ENCODE measurements around the gene TPCN2. TPM values are rescaled to one million over a fixed set of nuclear protein-coding genes. Genes with fewer than 3 reads are reported as not detected.

TPCN2 gene
- total and polyA plus RNA-seq, 2 of the 8 experiments (the other 6 are each of a cell fraction or from before 2014, with no cell fraction given), result 9.7 to 18.6 TPM

DNA sequence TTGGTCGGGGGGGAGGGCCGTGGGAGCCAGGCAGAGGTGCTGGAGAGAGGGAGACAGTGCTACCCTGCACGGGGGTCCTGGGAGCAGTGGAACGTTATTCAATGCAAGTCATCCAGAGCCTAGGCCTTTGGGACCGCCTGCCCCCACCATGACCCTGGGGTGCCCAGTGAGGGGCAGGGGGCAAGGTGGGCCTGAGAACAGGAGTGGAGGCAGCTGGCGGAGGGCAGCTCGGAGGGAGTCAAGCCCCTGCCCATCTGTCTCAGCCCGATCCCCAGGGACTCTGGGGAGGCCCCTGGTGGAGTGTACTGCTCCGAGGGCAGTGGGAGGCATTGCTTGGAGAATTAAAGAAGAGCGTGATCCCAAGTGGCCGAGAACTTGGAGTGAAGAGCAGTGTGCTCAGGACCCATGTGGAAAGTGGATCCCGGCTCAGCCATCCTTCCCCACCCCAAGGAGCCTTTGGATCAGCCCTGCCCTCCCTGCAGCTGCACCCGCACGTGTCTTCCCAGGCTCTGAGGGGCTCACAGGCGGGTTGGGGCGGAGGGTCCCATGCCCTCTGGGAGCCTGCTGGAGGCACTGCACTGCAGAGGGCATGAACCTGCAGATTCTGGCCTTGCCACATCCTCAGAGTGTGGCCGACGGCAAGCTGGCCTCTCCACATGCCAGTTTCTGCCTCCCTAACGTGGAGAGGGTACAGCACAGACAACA lies 73.0 kb downstream of the TPCN2 start:
- WGBS, 2 experiments (ENCODE audit: extremely low coverage in 1 of 2, insufficient coverage in 1 of 2, insufficient read length in 1 of 2, insufficient replicate concordance in 2 of 2, low coverage in 1 of 2, low lambda C conversion rate in 2 of 2, missing lambda C conversion rate in 1 of 2), result 73% methylated on average over 18 of the region's 19 CpGs; no CpG with 5 or more reads in 1 of the 2 experiments
- H3K9ac ChIP-seq (replicated peaks in 1 of 4; ENCODE audit: extremely low read depth in 1 of 4, low read depth in 3 of 4, low read length in 3 of 4), result no peak overlapping the region
- DNase-seq (ENCODE audit: low read depth in 1 of 2, low spot score in 2 of 2), result no peak
- TF ChIP-seq CBX8 (IDR thresholded peaks at IDR 0.05; ENCODE audit: borderline replicate concordance, low read depth, low read length) (no peak), RFX5 (IDR thresholded peaks at IDR 0.05; ENCODE audit: borderline replicate concordance, low read depth, low read length) (no peak), BACH1 (IDR thresholded peaks at IDR 0.05; ENCODE audit: low read length) (no peak), ZNF274 (IDR thresholded peaks at IDR 0.05; ENCODE audit: borderline replicate concordance, extremely low read depth, low read length) (no peak), KDM1A (IDR thresholded peaks at IDR 0.05; ENCODE audit: borderline replicate concordance, low read length) (no peak), TAF7 (optimal IDR thresholded peaks at IDR 0.05; ENCODE audit: borderline replicate concordance, low read depth, low read length) (no peak), TBP (IDR thresholded peaks at IDR 0.05; ENCODE audit: low read depth, low read length) (no peak), YY1 (IDR thresholded peaks at IDR 0.05; ENCODE audit: low read depth, low read length) (no peak), POU5F1 (IDR thresholded peaks at IDR 0.05; ENCODE audit: low read depth, low read length) (no peak), FOSL1 (IDR thresholded peaks at IDR 0.05; ENCODE audit: insufficient read depth, low read depth, low read length) (no peak)
- TF ChIP-seq, protein P1, sequence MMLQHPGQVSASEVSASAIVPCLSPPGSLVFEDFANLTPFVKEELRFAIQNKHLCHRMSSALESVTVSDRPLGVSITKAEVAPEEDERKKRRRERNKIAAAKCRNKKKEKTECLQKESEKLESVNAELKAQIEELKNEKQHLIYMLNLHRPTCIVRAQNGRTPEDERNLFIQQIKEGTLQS (IDR thresholded peaks at IDR 0.05; ENCODE audit: insufficient read depth, low read depth, low read length), result no peak

More for the DNA sequence above, 73.0 kb downstream of the TPCN2 start:
- H2BK15ac ChIP-seq (ENCODE audit: low read length), result peak overlapping the region; percentile 31; the same call in 1 of the 2 replicates
- no peaks in the 10 kb centered on the region for H3K36me3 ChIP-seq (ENCODE audit: control insufficient read depth in 2 of 4, insufficient read depth in 4 of 4, low read length in 3 of 4)
- H3K79me1 ChIP-seq (ENCODE audit: low read depth, low read length), result no peaks in the 10 kb centered on the region
- no peak overlapping the region for H3K56ac ChIP-seq (replicated peaks; ENCODE audit: insufficient read length, low read depth, low read length)
- no peak overlapping the region for H3K4ac ChIP-seq (replicated peaks; ENCODE audit: insufficient read length, low read depth, low read length)
- no peak overlapping the region for H3K23ac ChIP-seq (ENCODE audit: insufficient read length)
- ChIA-PET CTCF (ENCODE audit: partially characterized antibody) (interaction anchor here (0.9 to 3.9 kb wide), 4 partner anchors 10 to 548 kb away, joined by 4 to 20 read pairs (median 6); no protein-coding TSS in a partner anchor), POLR2A (ENCODE audit: partially characterized antibody) (interaction anchor here (0.9 to 2.8 kb wide), 2 partner anchors 10 to 17 kb away, joined by 3 to 13 read pairs; no protein-coding TSS in a partner anchor)
- peak overlapping the region; percentile 25 for H2BK120ac ChIP-seq (replicated peaks; ENCODE audit: low read depth, low read length)
- no peak overlapping the region for H4K5ac ChIP-seq (ENCODE audit: insufficient read length, low read depth, low read length)
- no peaks in the 10 kb centered on the region for H3K79me2 ChIP-seq (ENCODE audit: control insufficient read depth in 1 of 2, insufficient read depth in 2 of 2, low read length in 2 of 2)
- no peaks in the 10 kb centered on the region; a peak in 2 of 4 replicates for H3K9me3 ChIP-seq (ENCODE audit: insufficient read depth in 2 of 2, low read depth in 1 of 2, low read length in 1 of 2)
- H2BK5ac ChIP-seq (ENCODE audit: low read depth, low read length), result peak overlapping the region; percentile 87; the same call in 1 of the 2 replicates
- H3K4me2 ChIP-seq (ENCODE audit: insufficient read depth in 1 of 2, low read depth in 2 of 2, low read length in 2 of 2), result peak overlapping the region in 1 of 2 experiments; percentile 62; a peak in 1 of 4 replicates
- H3K27ac ChIP-seq (ENCODE audit: low read depth, low read length), result no peak overlapping the region
- H2BK12ac ChIP-seq (ENCODE audit: low read depth, low read length), result peak overlapping the region; percentile 99
- peaks cover 0 to 4% (median under 1%) of the 10 kb centered on the region in 4 experiments; a peak in 3 of 7 replicates for H3K27me3 ChIP-seq (replicated peaks in 1 of 4; ENCODE audit: control insufficient read depth in 3 of 4, extremely low read depth in 1 of 4, insufficient read depth in 3 of 4, low read length in 3 of 4)
- no peak overlapping the region for H3K14ac ChIP-seq (ENCODE audit: insufficient read length)
- peak overlapping the region; percentile 39; the same call in 1 of the 2 replicates for H4K8ac ChIP-seq (ENCODE audit: extremely low read depth, insufficient read depth, low read length)
- H3K23me2 ChIP-seq (ENCODE audit: low read depth, low read length), result peaks cover 3% of the 10 kb centered on the region; the same call in 1 of the 2 replicates
- H2AFZ ChIP-seq (ENCODE audit: low read length), result no peak overlapping the region
- H3K18ac ChIP-seq (ENCODE audit: extremely low read depth, low read length), result peak overlapping the region; percentile 92
- H2BK20ac ChIP-seq (ENCODE audit: low read length), result peak overlapping the region; percentile 99
- FAIRE-seq, result no peak
- peaks cover 0 to 26% (median 18%) of the 10 kb centered on the region in 4 experiments; a peak in 6 of 7 replicates for H3K4me1 ChIP-seq (replicated peaks in 1 of 4; ENCODE audit: control insufficient read depth in 3 of 4, insufficient read depth in 4 of 4, low read length in 3 of 4)
- no peaks in the 10 kb centered on the region for H4K20me1 ChIP-seq (replicated peaks in 1 of 2; ENCODE audit: control insufficient read depth in 1 of 2, insufficient read depth in 2 of 2, low read length in 2 of 2)
- H2AK5ac ChIP-seq (ENCODE audit: low read depth, low read length), result 0 out of 2 replicates have a peak overlapping the region, but pooled peaks have one; percentile 82
- H3K4me3 ChIP-seq (ENCODE audit: extremely low read depth in 1 of 4, insufficient read depth in 2 of 4, low read depth in 3 of 4, low read length in 4 of 4), result no peak overlapping the region
- peak overlapping the region; percentile 89 for H4K91ac ChIP-seq (replicated peaks; ENCODE audit: insufficient read length, low read length)
